Putamen (tissue), 1 donor: ENCODE data around the gene ADGRG6.
A peak's percentile ranks its signal among the peaks of the same experiment; 100 is the strongest.

Source experiments
- DNase-seq: peaks from one replicate; pipeline ENCODE4 v3.0.0-alpha.2; 2016; ENCODE audit warnings: low spot score

ADGRG6 gene

GRCh38 chr6:142376115-142376514 is 74.3 kb downstream of the ADGRG6 start:
- no peak for DNase-seq

- no peak for DNase-seq
These were observed 75.1 kb downstream of the ADGRG6 start for GRCh38 chr6:142376800-142377496.

- no peak for DNase-seq
These were observed 75.7 kb downstream of the ADGRG6 start for GRCh38 chr6:142377497-142377848.

DNA sequence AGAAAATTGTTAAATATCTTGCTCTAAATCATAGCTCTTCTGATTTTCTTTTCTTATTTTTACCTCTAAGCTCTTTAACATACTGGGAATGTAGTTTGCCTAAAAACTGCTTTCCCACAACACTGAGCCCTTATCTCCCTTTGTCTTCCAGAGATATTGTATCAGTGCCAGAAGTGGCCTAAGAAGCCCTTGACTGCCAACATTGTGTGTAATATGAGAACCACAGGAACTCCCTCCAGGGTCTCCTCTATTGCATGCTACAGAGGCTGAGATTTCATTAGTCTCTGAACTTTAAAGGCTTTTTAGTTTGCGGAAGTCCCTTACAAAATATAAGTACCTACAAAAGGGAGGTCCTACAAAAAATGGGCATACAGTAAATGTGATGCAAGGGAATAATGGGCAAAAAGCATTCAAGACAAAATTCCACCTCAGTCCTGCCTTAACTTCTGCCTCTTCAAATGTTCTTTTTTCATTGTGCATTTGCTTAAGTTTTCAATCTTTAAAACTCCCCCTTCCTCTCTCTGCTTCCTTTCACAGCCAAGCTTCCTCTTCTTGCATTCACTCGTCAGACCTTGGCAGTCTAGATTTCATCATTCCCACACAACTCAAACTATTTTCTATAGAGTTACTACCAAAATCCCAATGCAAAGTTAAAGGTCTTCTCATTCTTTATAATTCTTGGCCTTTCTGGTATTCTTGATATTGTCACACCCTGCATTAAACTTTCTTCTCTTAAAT is 76.5 kb downstream of the ADGRG6 start:
- DNase-seq, result no peak

GRCh38 chr6:142380626-142381025 is 78.8 kb downstream of the ADGRG6 start:
- no peak for DNase-seq

DNA sequence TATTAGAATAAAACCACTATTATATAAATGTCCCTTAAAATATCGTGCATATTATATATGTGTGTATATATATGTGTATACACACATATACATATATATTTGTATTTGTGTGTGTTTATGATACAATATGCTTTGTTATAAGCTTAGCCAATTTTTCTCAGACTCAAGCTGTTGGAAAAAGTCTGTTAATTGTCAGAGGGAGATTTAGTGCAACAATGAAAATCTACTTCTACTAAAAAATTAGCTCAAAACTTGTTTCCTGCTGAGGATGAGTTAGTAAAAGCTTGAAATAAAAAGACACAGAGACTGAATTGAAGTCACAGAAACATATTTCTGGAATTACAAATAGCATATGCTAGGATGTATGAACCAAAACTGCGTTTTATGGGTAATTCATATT is 79.4 kb downstream of the ADGRG6 start:
- DNase-seq, result no peak

GRCh38 chr6:142381845-142382378 is 80.1 kb downstream of the ADGRG6 start:
- no peak for DNase-seq

DNA sequence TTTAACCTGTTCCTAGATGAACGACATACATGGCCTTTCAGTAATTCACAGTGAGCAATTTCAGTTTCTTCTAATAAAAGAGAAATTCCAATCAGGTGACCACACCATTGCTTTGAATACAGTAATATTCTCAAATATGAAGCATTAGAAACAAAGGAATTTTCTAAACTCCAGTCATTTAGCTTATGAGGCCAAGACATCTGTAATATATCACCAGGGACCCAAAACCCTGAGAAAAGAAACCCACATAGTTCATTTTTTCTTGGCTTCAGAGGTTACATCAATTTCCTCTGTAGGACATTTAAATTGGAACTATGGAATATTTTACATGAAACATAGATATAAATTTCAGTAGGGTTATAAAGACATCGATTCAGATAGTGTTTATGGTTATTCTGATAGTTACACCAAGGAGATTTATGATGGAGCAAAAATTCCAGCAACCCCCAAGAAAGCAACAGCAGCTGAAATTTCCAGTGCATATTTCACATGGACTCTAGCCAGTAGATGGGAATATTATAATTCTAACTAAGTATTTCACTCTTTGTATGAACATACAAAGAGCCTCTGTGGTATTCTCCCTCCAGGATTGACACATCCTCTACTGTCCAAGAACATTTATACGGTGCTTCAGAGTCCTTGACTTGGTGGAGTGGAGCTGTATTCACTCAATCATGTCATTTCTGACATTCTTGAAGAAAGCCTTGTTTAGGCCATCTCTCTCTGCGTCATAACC is 82.9 kb downstream of the ADGRG6 start:
- no peak for DNase-seq

DNA sequence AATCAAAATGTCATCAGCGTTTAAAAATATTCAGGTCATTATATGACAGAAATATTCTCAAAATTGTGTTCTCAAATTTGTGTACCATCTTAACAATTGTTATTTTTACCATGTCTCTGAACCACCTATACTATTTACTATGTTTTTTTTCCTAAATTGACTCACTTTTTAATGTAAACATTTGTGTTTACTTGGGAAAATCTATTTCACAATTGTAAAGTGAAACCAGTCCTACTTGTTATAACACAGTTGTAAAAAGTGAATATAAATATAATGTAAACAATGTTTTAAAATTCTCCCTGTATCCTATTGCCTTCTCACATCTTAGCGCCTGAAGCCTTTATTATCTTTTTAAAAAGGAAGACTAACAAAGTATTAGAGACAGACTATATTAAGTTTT is 83.5 kb downstream of the ADGRG6 start:
- DNase-seq, result no peak

DNA sequence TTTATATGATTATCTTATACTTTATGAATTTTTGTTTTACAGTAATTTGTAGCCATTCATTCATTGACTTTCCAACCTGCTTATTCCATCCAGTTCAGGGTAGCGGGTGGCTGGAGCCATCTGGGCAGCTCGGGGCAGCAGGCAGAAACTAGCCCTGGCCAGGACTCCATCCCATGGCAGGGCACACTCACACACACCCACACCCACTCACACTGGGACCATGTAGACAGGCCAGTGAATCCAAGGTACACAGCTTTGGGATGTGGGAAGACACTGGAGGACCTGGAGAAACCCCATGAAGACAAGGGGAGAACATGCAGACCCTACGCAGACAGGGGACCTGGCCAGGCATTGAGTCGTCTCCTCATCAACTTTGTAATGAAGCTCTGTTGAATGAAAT is 84.8 kb downstream of the ADGRG6 start:
- no peak for DNase-seq

GRCh38 chr6:142387997-142388815 is 86.4 kb downstream of the ADGRG6 start:
- DNase-seq, result peak; percentile 44

GRCh38 chr6:142395266-142395665 is 93.5 kb downstream of the ADGRG6 start:
- no peak for DNase-seq

DNA sequence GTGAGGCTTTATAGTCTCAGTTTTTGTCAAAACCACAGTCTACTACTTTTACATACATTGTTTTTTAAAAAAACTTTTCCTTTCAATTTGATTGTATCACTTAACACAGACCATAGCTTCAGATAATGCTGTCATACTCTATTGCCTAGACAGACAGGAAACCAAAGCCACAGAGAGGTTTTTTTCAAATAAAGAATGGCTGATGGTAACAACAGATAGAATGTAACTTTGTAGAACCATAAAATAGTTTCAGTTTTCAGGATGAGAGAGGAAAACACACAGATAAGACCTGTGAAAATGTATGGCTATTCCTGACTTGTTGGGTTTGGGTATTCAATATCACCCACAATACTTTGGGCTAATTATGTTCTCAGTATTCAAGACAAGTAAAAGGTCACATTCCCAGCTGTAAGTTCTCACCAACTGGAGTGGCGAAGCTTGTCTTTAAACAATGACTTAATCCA is 94.0 kb downstream of the ADGRG6 start:
- DNase-seq, result no peak

DNA sequence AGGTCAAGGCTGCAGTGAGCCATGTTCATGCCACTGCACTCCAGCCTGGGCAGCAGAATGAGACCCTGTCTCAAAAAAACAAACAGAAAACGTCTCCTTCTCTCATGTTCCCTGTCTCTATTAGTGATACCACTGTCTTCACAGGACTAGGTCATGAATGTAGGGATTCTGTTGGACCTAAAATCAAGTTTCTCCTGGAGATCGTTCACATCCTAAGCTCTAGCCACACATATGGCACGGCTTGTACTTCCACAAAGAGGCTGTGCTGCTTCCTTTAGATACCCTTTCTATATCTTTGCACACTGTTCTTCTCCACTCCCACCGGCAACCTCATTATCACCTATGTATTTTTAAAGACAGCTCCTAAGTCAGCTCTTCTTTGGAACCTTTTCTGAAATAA is 96.5 kb downstream of the ADGRG6 start:
- no peak for DNase-seq

DNA sequence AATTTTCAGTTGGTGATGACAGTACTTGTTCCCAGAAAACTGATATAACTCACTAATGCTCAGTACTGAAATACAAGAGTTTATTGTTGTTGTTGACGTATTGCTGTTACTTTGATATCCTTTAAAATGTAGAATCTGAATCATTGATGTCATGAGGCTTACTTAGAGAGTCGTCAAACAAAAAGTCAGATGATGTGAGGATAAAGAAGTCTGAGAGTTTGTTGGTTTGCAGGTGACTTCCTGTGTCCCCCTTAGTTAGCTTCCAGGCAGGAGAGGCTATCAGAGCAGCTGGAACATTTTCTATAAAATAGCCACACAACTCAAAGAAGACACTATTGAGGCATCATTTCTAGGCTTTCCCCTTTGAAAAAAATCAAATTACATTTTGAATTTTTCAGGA is 97.9 kb downstream of the ADGRG6 start:
- DNase-seq, result no peak

DNA sequence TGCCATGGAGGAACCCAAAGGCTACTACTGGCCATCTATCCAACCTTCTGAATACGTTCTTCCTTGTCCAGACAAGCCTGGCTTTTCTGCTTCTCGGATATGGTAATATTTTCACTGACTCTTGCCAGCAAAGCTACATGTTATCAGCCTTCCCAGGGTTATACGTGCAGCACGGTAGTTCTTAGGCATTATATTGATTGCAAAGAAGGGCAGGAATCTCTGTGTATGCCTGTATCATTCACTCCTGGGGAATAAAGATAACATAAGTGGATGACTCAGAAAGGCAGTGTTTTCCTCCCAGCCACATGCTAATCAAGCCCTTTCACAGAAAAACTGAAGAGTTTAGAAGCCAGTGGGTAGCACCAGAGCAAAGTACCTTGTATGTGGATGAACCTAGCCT is 98.7 kb downstream of the ADGRG6 start:
- no peak for DNase-seq

GRCh38 chr6:142401838-142402237 is 100.0 kb downstream of the ADGRG6 start:
- no peak for DNase-seq

DNA sequence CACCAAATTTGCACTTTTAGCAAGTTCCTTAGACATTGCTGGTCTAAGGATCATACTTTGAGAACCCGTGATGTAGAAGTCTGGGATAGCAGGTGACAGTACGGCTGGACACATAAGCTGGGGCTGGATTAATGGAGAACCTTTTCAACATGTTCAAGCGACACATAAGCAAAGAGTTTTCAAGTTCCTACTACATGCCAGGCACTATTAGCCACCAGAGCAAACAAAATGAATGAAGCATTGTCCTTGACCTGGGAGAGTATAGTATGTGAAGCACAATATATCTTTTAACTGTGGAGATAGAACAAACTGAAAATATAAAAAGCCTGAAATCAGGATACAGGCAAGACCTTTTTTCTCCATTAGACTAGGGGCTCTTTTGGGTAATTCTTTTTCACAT is 102.9 kb downstream of the ADGRG6 start:
- no peak for DNase-seq

GRCh38 chr6:142406131-142406530 is 104.3 kb downstream of the ADGRG6 start:
- DNase-seq, result no peak

DNA sequence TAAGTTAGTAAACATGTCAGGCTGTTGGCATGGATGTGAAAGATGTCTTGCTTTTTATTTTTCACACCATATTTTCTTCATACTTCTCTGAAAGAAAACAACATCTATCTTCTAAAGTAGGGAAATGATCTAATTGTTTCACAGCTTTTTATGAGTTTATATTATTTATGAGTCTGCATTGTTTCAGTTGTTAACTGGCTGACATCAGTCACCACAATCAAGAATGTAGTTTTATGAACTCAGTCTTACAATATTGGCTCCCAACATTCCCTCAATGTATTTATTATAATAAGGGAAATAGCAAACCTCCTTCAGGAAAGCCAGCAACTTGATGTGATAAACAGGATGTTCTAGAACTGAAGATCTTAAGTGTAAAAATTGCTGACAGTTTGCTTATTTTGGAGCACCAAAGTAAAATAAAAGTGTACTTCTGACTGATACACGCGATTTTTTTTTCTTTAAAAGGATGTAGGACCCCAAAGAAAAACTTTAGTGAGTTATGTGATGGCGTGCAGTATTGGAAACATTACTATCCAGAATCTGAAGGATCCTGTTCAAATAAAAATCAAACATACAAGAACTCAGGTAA is 106.0 kb downstream of the ADGRG6 start:
- DNase-seq, result no peak

DNA sequence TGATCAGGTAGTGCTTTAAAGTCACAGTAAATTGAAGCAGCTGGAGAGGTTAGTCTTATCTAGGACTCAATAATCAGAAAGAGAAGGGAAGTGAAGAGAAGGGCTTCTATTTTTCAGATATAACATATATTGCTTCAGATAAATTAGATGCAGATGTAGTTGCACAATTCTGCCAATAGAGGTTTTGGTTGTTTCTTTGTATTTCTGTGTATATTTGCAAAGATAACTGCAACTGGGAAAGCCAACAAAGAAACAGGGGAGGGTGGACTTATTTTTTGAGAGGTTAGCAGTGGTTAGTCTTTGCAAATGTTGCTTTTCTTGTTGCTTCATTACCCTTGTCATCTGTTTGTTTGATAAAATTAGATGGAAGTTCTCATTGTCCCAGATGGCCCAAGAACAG is 106.6 kb downstream of the ADGRG6 start:
- no peak for DNase-seq

- DNase-seq, result no peak
These were observed 108.0 kb downstream of the ADGRG6 start for GRCh38 chr6:142409794-142410193.
